GM21576 (cell line): ENCODE measurements around the gene RALGAPA2.

Experiments used
- ATAC-seq: cut with Tn5 transposase; IDR thresholded peaks from one replicate; pipeline ENCODE4 v1.9.1; 2021; ENCODE audit warnings: mild to moderate bottlenecking, moderate library complexity; ENCODE audit not compliant: unreplicated experiment

Gene RALGAPA2

DNA sequence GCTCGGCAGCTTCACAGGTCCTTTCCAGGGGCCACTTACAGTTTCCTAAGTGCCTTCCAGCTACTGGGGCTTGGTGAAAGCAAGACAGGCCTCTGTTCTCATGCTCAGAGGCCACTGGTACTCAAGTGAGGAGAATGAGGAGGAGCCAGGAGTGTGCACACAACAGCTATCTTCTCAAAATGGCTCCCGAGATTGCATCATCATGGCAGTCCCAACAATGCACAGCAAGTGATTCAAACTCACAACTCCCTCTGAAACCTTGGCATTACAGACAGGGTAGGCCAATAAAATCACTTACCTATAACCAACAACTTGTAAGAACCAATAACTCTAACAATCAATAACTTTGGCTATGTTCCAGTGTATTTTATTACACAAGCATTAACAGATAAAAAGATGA lies 77.4 kb downstream of the RALGAPA2 start:
- no peak for ATAC-seq

DNA sequence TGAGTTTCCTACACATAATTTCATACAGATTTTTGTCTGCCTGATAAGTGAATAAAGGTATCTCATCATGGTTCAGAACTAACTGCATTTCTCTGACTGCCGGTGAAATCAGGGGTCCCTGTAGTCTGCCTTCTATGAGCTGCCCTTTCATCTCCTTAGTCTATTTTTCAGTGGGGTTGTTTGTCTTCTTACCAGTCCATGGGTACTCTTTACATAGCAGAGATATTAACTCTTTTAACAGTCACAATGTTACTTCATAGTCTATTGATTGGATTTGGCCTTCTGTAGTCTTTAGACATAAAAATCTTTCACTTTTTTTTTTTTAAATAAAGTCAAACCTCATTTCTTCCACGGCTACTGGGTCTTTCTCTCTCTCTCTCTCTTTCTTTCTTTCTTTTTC lies 79.8 kb downstream of the RALGAPA2 start:
- ATAC-seq = no peak

DNA sequence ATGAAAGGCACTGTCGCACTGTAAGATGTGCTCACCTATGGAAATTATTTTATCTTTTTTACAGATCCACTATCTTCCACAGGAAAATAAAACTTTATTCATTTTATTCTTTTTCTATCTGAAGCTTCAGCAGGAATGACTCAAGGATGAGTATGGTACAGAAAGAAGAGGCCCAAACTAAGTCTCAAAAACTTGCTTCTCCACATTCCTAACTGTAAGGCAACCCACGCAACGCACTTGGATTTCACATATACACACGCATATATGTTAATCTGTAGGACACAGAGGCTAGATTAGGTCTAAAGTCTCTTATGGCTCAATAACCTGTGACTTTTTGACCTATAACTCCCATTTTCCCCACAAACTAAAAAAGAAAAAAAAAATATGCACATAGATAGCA lies 81.9 kb downstream of the RALGAPA2 start:
- no peak for ATAC-seq

DNA sequence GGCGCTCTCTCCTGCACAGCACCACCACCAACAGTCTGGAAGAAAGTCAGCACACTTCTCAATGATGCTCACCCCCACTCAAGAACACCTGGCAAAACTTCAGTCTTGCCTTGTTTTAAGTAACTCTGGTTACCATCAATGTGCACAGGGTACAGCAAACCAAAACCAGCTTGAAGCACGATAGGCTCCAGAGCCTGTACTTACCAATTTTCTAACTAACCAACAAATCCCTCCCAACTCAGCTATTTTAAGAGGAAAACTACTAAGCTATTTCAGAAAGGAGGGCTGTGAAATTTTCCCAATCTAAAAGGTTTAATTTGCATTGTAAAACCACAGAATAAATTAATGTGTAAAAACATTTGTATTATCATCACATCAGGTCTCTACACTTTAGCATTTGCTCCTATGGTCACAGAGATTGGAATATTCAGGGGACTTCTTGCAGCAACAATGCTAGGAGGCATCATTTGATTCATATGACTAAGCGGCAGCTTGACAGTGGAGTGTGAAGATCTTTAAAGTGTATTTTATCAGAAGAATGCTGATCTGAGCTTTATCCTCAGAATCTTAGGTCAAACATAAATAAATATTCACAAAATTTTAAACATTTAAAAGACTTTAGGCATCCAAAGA lies 82.8 kb downstream of the RALGAPA2 start:
- no peak for ATAC-seq

DNA sequence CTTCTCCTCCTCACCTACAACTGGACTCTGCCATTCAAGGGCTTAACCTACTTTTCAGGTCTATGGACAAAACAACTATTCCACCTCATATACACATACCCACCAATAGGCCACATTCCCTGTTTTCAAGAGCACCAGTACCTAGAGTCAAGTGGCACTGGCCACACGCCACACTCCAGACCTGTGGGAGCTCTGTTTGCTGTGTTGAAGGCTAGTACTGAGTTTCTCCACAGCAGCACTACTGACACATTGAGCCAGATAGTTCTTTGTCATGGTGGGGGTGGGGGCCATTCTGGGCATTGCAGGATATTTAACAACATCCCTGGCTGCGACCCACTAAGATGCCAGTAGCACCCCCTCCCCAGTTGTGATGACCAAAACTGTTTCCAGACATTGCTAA lies 84.1 kb downstream of the RALGAPA2 start:
- no peak for ATAC-seq

DNA sequence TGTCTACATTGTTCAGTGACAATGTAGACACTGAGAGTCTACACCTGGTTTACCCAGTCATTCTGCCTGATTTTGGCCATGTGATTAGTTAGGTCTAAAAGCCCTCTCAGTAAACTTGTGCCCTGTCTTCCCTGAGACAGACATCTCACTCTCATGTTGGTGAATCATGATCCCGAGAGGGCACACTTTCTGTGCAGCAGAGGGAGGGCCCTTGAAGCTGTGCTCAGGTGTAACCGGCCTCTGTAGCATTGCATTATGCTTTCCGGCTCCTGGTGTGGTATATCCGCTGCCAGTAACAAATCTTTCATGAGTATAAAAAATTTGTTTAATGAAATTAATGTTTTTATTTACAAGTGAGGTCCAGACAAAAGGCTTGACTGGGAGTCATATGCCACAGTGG lies 85.0 kb downstream of the RALGAPA2 start:
- ATAC-seq = no peak

DNA sequence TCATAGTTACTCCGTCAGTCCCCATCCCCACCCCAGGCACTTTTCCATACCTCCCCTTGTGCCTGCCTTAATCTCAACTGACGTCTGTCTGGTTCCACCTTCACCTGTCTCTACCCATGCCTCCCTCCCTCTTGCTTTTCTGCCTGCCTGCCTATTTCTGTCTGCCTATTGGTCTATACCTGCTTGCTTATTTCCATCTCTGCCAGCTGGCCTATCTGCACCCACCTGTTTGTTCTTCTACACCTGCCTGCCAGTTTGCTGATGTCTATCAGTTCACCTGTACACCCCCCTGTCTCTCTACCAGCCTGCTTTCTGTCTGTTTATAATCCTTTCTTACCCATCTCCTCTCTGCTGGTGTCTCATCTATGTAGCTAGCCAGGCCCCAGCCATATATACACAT lies 87.5 kb downstream of the RALGAPA2 start:
- ATAC-seq = no peak

DNA sequence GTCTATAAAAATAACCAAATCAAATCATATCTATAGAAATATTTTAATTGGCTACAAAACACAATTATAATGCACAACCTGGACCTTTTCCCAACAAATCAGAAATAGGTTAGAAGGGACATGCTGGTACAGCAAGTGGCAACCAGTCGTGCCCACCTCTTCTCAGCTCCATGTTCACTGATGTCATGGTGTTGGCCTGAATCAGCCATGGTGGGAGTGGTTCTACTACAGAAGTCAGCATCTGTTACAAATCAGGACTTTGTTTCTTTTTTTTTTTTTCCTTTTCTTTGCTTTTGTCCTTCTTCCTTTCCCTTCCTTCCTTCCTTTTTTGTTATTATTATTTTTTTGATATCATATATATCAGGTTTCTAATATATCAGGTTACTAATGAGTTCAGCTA lies 91.2 kb downstream of the RALGAPA2 start:
- ATAC-seq = no peak

DNA sequence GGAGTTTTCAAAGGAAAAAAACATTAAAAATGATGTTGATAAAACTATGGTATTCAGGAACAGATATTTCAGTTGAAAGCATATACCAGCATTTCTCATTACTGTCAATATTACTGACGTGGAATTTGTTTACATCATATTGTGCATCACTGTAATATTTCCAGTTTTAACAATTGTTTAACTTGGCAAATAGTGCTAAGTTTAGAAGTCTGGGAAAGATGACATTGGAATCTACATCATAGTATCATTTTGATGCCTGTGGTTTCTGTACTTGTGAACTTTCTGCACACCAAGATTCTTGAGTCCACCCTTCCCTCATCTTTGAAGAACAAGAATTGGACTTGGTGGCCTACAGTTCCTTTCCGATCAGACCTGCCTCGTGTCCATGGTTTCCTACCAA lies 98.1 kb downstream of the RALGAPA2 start:
- no peak for ATAC-seq

DNA sequence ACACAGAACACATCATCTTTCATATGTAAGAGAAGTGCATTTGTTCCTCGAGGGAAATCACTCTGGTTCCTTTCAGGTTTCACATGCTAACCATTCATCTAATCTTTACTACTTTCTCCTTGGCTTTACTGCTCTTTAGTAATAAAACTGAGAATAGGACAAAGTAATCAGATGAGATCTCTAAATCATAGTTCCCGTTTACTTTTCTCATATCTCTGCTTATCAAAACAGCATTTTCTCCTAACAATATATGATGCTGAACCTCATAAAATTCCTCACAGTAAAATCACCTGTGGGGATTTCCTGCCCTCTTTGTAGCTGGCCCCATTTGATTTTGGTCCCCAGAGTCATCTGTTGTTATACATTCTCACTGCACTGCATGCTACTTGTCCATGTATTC lies 100.2 kb downstream of the RALGAPA2 start:
- ATAC-seq = no peak

DNA sequence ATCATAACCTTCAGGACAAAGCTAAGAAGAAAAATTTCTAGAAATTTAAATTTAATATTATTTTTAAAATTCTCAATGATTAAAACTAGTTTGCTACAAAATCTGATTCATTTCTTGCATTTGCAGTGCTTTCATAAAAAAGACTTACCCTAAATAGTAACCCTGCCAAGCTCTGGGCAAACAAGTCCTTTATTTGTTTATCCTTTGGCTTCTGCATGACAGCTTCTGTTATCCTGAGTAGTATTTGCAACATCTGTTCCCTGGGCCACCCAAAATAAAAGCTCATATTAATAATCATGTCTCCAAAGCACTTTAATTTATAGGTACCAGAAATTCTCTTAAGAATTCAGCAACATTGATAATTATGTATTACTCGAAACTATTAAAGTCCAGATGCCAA lies 101.3 kb downstream of the RALGAPA2 start:
- ATAC-seq = no peak

DNA sequence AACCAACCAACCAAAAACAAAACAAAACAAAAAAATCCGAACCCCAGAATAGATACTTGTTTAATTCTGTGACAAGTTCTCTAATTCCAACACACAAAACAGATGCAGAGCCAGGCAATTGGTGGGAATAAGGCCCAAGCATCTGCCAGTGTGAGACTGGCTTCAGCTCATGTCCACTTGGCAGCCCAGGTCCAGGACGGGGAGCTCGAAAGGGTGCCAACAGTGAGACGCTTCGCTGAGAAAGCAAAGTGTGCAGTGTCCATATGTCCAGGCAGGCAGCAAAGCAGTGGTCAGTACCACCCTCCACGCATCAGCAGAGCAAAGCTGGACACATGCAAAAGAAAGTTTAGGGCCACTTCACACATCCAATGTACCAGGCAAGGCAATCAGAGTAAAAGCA lies 102.9 kb downstream of the RALGAPA2 start:
- no peak for ATAC-seq

DNA sequence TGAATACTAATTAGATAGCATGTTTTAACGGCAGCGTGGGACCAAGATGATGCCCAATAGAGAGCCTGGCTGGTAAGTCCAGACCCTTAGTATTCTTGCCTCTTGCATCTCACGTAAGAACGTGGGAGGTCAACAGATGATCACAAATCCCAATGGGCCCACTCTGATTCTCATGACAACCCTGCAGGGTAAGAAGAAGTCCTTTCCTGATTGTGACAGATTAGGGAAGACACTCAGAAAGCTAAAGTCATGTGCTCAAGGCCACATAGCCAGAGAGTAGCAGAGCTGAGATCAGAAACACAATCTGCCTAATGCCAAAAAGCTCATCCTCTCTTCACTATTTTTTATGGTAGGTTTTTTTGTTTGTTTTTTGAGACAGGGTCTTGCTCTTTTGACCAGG lies 103.8 kb downstream of the RALGAPA2 start:
- ATAC-seq = no peak

DNA sequence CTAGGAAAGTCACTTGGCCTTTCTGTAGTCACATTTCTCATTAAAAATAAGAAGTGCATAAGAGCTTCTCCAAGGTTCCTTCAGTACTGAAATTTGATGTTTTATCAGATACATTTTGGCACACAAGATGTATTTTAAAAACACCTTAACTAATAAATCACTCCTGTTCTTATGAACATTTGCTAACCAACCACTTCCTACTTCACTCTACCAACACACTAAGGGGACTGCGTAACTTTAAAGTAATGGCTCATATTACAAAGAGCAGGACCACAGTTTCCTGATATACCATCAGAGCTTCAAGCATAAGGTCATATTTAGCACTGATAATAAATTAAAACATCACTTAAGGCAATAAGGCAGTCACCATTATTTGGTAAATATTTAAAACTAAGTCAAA lies 104.4 kb downstream of the RALGAPA2 start:
- no peak for ATAC-seq

DNA sequence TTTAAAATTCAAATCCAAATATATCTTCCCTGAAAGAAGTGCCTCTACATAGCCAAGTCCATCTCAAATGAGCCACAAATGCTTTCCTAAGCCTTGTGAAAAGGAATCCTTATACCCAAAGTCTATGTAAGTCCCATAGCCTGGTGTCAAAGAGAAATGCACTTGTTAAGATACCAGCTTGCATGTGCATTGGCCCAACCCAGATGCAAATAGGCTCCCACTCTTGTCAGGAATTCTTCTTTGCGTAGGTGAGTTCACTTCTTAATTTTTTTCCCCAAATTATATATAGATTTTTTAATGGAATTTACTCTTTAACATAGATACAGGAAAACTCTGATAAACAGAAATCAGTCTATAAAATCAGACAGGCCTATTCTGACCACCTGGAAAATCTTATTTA lies 105.6 kb downstream of the RALGAPA2 start:
- no peak for ATAC-seq

DNA sequence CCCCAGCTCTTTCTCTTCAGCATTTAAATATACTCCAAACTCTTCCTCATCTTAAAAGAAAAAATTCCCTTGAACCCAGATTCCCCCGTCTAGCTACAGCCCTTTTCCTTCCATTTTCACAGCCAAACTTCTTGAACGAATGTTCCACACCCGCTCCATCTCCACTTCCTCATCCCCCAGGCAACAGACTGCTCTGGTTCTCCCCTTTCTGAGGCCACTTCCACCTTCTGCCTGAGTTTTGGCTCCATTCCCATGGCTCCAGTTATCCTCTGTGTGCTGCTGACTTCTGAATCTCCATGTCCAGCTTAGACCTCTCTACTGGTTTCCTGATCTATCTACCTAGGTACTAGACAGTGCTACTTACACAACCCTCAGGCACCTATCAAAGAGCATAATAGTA lies 106.4 kb downstream of the RALGAPA2 start:
- no peak for ATAC-seq

DNA sequence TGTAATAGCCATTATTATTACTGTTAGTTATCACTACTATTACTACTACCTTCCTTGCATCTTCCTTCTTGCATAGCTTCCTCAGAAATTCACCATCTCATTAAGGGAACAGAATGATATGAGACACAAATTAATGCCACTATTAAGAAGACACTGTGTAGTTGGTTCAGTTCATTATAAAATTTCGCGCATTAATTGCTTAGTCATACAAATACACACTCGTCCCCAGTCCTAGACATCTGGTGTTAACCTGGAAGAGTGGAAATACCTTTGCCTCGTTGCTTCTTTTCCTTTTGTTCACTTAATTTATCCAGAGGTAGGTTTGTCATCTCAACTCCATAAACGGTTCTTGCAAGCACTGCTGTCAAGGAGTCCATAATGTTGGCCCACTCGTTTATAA lies 107.5 kb downstream of the RALGAPA2 start:
- ATAC-seq = no peak

DNA sequence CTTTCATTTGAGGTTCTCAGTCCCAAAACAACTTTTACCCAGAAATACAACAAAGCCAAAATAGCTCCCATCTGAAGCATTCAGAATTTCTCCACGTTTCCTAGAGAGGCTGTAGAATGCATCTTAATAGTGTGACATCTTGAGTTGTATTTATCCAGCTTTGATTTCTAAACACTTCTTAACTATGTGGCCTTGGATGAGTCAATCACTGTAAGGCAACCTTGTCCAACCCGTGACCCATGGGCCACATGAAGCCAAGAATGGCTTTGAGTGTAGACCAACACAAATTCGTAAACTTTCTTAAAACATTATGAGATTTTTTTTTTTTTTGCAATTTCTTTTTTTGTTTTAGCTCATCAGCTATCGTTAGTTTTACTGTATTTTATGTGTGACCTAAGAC lies 108.1 kb downstream of the RALGAPA2 start:
- no peak for ATAC-seq

DNA sequence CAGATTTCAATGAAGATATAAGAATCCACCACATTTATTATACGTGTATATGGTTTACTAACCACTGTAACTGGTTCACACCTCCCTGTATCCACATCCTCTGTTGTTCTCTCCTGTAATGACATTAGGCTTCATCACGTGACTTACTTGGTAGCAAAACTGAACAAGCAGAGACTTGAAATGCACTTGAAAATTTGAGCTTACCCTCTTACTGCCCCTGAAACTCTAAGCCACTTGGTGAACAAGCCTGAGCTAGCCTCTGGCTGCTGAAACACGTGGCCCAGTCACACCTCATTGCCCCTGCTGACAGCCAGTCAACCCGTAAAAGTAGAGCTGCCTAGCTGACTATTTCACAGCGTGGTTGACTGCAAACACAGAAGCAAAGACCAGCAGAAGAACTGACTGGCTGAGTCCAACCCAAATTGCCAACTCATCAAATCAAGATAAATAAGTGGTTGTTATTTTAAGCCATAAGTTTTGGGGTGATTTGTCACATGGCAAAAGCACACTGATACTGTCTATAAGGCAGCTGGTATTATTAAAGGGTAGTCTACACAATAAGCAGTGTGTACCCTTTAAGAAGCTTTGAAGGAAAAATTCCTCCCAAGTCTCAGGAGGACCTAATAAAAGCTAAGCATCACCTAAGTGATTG lies 109.0 kb downstream of the RALGAPA2 start:
- peak; percentile 98 for ATAC-seq

DNA sequence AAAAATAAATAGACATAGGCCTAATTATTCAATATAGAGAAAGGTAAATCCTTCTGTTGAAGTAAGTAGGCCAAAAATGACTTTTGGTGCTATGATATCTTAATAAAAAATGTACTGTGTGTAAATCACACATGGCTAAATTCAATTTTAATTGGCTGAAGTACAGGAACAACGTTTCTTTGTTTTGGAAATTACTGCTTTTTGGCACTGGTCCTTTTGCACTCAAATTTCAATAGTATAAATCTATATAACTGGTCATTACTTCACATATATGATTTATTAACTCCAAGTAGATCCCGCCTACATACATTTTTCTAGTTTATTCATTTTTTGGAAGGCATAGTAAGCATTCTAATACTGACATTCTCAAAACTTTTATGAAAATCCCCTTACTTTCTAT lies 114.5 kb downstream of the RALGAPA2 start:
- ATAC-seq = no peak

DNA sequence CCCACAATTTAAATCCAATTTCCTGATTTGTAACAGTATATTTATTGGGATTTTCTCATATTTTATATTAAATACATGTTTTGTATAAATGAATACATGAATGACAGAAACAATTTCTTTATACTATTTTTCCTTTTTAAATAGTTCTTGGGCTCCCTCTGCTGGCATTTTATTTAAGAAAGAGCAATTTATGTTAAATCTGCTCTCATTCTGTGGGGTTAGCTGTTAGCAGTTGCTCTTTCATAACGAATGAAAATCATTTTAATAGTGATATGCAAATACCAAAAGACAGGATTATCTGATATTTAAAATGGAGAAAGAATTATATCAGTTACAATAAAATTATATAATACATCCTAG lies 118.3 kb downstream of the RALGAPA2 start:
- no peak for ATAC-seq

DNA sequence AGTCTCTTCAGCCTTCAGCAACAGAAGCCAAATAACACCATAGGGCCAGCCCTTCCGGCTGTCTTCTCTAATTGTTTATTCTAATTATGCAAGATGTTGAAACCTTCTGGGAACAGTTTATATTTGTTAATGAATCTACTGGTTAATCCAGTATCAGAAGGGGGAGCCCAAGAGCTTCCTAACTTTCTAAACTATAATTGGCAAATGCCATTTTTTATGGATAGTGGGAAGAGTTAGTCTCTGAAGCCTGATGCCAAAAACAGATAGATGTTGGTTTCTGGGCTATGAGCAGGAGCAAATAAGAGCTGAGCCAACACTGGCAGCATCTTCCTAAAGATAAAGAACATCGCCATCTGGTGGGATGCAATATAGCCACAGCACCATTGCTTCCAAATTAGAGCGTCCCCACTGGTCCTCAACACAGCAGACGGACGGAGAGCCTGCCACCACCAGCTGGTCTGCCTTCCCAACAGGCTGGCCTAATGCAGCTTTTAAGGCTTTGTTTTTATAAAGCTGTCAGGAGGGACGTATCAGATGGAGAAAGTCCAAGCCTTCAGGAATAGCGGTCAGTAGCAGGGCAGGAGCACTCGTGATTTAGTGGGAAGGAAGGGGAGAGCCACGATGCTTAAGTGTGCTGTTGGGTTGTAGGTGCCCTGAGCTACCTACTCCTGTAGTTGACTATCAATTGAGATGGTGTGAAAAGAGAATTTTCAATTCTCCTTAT lies 118.8 kb downstream of the RALGAPA2 start:
- peak; percentile 56 for ATAC-seq

DNA sequence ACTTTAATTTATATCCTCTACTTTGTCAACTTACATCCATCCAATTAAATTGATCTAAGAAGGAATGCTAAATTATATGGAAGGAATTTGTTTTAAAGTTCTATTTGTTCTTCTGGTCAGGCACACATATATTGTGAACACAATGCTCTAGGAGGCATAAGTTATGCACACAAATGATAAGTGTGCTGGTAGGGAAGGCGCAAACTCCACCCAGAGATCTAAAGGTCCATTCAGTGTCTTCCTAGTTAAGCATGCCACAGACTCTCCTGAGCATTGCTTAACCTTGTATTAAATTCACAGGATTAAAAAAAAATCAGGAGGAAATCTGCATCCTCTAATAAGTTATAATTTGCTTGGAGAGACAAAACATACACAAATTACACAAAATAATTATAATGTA lies 127.3 kb downstream of the RALGAPA2 start:
- ATAC-seq = no peak
